ENCODE data around the gene CD81.
A peak's percentile ranks its signal among the peaks of the same experiment; 100 is the strongest.

The CD81 gene

DNA sequence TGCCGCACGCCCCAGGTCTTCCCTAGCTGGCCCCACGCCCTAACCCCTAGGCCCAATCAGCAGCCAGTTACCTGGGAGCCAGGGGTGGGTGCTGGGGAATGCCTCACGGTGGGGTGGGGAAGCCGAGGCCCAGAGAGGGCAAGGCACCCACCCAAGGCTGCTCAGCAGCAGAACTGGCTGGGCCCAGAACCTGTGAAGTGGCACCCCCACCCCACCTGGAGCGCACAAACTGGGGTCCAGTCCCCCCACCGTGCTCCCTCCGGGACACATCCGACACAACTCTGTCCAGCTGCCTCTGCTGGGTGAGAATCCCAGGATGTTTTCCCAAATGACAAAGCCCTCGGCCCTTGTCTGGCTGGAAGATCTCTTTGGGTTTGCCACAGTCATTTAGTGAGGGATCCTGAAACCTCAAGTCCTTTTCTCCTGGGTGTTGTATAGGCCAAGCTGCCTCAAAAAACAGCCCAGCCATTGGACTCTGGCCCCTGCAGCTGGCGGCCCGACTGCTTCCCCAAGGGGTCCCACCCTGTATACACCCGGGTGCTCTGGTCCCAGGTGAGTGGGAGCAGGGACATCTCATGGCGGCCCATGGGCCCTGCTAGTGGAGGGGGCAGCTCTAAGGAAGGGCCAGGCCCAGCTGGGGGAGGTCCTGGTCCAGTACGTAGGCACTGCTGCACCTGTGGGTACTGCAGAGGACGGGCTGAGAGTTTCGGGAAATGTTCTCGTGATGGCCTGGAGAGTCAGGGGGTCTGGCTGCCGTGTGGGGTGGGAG lies 44.3 kb downstream of the CD81 start:
- DNase-seq (ENCODE audit: low read depth in 3 of 3) = no peak

- no peak for DNase-seq (ENCODE audit: low read depth in 3 of 3)
Observed at GRCh38 chr11:2421996-2422395, 44.9 kb downstream of the CD81 start.

GRCh38 chr11:2422461-2423156 lies 45.5 kb downstream of the CD81 start:
- DNase-seq (ENCODE audit: low read depth in 3 of 3) = no peak

GRCh38 chr11:2423157-2424025 lies 46.3 kb downstream of the CD81 start:
- no peak for DNase-seq (ENCODE audit: low read depth in 3 of 3)

DNA sequence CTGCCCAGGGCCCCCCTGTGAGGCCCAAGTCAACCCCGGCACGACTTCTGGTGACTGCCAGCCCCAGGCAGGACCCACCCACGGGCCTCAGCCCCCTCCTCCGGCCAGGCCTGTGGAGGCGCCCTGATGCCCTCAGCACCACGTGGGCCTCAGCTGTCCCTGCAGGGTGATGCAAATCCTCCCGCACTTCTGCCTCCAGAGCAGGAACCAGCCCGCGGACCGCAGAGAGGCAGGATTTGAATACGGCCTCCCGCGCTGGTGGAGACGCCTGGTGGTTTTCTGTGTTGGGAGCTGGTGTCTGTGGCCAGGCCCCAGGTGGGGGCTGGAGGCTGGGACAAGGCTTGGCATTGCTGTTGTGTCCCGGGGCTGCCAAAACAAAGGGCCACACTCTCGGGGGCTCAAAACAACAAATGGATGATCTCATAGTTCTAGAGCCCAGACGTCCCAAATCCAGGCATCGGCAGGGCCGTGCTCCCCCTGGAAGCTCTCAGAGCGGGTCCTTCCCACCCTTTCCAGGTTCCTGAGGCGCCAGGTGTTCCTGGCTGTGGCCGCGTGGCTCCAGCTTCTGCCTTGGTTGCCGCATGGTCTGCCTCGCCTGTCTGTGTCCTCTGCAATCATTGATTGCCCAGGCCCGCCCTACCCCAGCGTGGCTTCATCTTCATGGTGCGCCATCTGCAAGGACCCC lies 47.8 kb downstream of the CD81 start:
- DNase-seq (ENCODE audit: low read depth in 3 of 3) = no peak

DNA sequence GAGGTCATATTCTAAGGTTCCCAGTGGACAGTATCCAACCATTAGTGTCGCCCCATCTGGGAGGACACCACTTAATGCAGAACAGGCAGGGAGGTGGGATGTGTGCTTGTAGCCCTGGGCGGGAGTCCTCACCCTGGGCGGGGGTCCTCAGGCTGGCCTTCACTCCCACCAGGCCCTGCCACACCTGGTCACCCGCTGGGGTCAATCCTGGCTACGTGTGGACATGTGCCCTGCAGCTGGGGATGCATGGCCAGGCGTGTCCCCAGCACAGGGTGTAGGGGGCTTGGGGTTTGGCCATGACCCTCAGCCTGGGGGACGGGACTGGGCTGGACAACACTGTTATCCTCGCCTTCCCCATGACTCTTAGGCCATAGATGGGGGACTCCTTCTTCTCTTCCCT lies 48.4 kb downstream of the CD81 start:
- no peak for DNase-seq (ENCODE audit: low read depth in 3 of 3)

DNA sequence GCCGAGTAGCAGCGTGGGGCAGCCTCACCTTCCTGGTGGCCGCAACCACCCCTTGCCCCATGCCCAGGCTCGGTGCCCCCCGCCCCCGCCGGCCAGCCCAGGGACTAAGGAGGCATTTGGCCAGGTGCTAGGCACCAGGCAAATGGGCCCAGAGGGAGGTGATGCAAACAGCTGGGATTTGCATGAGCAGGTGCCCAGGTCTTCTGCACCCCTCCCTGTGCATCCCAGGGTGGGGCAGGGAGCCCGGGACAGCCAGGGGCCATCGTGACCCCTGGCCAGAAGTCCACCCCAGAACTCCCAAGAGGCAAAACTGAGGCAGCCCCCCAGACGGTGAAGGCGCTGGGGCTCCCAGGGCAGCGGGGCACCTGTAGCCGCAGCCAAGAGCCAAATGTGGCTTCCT lies 49.1 kb downstream of the CD81 start:
- DNase-seq (ENCODE audit: low read depth in 3 of 3) = no peak

DNA sequence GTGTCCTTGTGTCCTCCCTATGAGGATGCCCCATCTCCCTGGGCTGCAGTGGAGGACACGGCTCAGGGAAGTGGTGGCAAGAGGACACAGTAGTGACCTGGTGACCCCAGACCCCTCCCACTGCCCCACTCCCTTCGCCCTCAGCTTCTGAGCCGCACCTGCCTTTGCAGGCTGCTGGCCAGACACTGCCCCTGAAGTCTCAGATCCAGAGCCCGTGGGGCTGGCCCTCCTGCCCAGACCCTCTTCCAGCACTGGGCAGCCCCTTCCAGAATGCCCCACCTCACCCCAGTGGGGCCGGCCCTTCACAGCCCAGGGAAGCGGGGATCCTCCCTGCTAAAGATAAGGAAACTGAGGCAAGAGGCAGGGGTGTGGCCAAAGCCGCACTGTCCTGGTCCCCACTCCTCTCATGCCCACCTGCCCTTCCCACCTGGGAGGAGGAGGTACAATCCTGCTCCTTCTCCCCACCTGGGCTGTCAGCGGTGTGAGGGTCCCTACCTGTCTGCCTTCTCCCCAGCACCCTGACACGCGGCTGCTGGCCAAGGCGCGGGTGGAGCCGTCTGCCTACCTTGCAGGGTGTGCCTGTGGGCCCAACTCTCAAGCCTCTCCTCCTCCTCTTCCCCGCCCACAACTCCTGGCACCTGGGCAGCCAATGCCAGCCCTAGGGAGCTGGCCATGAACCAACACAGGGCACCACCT lies 49.9 kb downstream of the CD81 start:
- no peak for DNase-seq (ENCODE audit: low read depth in 3 of 3)

DNA sequence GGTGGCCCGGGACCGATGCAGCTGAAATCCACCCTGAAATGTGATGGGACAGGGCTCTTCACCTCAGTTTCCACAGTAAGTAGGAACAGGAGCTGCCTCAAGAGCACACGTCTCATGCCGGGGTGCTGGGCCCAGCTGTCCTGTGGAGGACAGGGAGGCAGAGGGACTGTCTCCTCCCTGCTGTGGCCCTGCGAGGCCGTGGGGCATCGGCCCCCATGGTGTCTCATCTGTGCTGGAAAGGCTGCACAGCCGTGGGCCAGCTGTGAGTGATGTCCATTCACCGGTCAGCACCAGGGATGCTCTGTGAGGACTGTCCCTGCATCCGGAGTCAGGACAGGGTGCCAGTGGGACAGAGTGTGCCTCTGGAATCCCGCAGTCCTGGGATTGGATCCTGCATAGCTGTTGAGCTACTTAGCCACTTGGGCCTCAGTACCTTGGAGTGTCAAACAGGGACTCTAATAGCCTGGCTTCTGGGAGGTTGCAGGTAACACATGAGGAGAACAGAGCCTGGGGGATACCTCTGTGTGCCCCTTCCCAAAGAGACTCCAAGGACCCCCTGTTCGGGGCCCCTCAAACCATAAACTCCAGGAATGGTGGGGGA lies 50.7 kb downstream of the CD81 start:
- DNase-seq (ENCODE audit: low read depth in 3 of 3) = no peak

GRCh38 chr11:2428322-2428795 lies 51.2 kb downstream of the CD81 start:
- peak; percentile 79 to 85 (median 81) for DNase-seq (ENCODE audit: low read depth in 3 of 3)

DNA sequence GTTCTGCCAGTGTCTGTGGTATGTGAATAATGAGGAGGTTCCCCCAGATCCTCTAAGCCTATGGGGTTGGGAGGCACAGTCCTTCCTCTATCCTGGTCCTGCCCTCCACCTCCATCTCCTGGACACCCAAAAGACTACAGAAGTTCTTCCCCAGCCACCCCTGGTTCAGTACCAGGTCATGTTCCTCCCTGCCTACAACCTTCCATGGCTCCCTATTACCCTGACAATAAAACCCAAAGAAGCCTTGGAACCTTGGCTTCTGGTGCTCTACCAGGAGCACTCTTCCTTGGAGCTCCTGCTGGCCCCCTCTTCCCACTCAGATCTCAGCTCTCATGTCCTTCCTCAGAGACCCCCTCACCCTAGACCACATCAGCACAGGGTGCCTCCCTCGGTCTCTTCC lies 54.3 kb downstream of the CD81 start:
- no peak for DNase-seq (ENCODE audit: low read depth in 3 of 3)

DNA sequence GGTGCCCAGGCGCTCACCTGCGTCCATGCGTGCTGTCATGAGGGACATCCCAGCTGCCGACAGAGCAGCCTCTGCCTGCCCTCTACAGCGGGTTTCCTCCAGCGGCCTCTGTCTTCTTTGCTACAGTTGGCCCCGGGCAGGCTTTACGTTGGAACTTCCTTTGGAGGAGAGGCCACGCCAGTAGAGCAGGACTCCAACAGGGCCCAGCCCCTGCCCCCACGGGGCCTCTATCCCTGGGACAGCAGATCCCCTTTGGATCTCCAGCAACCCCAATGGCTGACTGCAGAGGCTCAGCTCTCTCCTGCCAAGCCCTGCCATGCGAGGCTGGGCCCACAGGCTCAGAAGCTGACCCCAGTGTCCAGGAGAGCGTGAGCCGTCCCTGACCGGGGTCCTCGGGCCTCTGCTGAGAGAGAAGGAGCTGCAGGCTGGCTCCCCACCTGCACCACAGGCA lies 55.1 kb downstream of the CD81 start:
- no peak for DNase-seq (ENCODE audit: low read depth in 3 of 3)

- DNase-seq (ENCODE audit: low read depth in 3 of 3) = no peak
Observed at GRCh38 chr11:2432628-2433071, 55.5 kb downstream of the CD81 start.

DNA sequence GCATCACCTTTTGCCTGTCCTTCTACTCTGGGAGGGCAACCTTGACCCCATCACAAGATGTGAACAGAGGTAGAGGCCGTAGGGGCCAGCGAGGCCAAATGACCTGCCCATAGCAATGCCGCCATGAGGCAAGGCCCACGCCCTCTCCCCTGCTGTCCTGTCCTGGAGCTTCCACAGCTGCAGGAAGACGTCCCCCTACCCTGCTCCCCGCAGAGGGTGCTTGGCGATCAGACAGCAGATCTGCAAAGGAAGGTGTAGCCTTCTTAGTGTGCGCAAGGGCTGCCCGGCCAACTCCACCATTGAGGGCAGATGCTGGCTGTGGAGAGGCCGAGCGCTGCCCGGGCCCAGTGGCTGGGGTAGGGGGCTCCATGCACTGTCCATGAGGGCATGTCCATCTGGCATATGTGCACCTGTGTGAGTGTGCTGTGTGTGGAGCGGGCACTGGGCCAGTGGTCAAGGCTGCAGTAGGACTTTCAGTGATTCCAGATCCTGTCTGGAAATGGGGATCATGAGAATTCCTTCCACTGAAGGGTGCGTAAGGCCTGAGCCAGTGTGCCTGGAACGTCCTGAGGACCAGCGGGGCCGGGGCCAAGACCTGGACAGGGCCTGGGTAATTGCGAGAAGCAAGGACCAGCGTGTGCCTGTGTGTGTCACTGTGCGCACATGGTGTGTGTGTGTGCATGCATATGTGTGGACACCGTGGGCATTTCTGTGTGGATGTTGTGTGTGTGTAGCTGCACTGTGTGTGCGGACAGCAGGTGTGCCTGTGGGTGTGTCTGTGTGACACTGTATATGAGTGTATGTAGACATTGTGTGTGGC lies 56.2 kb downstream of the CD81 start:
- no peak for DNase-seq (ENCODE audit: low read depth in 3 of 3)

- DNase-seq (ENCODE audit: low read depth in 3 of 3) = no peak
Observed at GRCh38 chr11:2434008-2434407, 56.9 kb downstream of the CD81 start.

GRCh38 chr11:2434506-2435255 lies 57.6 kb downstream of the CD81 start:
- no peak for DNase-seq (ENCODE audit: low read depth in 3 of 3)

DNA sequence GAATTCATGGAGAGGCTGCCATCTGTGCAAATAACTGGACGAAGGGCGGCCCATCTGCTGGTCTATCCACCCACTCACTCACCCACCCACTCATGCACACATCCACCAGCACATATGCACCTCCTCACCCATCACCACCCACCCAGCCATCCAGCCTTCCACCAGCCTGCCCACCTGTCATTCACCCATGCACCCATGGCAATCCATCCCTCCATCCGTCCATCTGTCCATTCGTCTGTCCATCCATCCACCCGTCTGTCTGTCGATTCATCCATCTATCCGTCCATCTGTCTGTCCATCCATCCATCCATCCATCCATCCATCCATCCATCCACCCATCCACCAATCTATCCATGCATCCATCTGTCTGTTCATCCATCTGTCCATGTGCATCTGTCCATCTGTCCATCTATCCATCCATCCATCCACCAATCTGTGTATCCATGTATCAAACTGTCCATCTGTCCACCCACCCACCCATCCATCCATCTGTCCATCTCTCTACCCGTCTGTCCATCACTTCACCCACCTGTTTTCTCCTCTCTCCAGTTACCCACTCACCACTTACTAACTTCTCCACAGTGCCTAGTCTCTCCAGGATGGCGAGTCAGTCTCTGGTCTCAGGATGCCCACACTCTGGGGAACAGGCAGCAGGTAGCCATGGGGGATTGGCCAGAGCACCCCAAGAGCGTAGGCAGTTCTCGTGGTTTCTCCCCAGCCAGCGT lies 58.3 kb downstream of the CD81 start:
- DNase-seq (ENCODE audit: low read depth in 3 of 3) = no peak

- DNase-seq (ENCODE audit: low read depth in 3 of 3) = no peak
Observed at GRCh38 chr11:2436013-2436520, 59.0 kb downstream of the CD81 start.
